Neuronal stem cell (in vitro differentiated cells): ENCODE data around the gene IL10RB.
A peak's percentile ranks its signal among the peaks of the same experiment; 100 is the strongest.
"Not testable (repeated sequence)": the region's sequence is repeated elsewhere in the genome, so short reads cannot be mapped to it uniquely, and the experiment has no call there.

ENCODE experiments used
- DNase-seq: peaks from one replicate; pipeline ENCODE4 v3.0.0-alpha.2; 2013; ENCODE audit warnings: low spot score
- H2AFZ ChIP-seq: one replicate; pipeline ENCODE4 v1.6.1; 2013; ENCODE audit warnings: mild to moderate bottlenecking, low read length, inconsistent platforms
- H2AK5ac ChIP-seq: 2 replicates; pipeline ENCODE4 v1.6.1; 2013; ENCODE audit warnings: low read depth, mild to moderate bottlenecking, inconsistent platforms, low read length, moderate library complexity, mixed read lengths
- H2BK120ac ChIP-seq: 2 replicates; pipeline ENCODE4 v1.6.1; 2013; ENCODE audit warnings: low read depth, mild to moderate bottlenecking, inconsistent platforms, low read length, moderate library complexity, mixed read lengths
- H2BK12ac ChIP-seq: one replicate; pipeline ENCODE4 v1.6.1; 2013; ENCODE audit warnings: low read length, inconsistent platforms
- H2BK15ac ChIP-seq: 2 replicates; pipeline ENCODE4 v1.6.1; 2013; ENCODE audit warnings: mild to moderate bottlenecking, low read length, inconsistent platforms, mixed read lengths
- H2BK5ac ChIP-seq: one replicate; pipeline ENCODE4 v1.6.1; 2013; ENCODE audit warnings: inconsistent platforms, mild to moderate bottlenecking, low read length, moderate library complexity
- H3K14ac ChIP-seq: one replicate; pipeline ENCODE4 v1.6.1; 2013; ENCODE audit warnings: low read length, inconsistent platforms
- H3K18ac ChIP-seq: 2 replicates; pipeline ENCODE4 v1.6.1; 2013; ENCODE audit warnings: low read length, inconsistent platforms
- H3K23ac ChIP-seq: 2 replicates; pipeline ENCODE4 v1.6.1; 2013; ENCODE audit warnings: low read depth, mild to moderate bottlenecking, mixed read lengths, low read length, inconsistent platforms; ENCODE audit not compliant: poor library complexity
- H3K27ac ChIP-seq: replicated peaks from 3 replicates; pipeline ENCODE4 v1.5.1; 2013; ENCODE audit warnings: low read length, inconsistent platforms
- H3K27me3 ChIP-seq, 3 experiments: 2 replicates each; pipeline ENCODE4 v1.6.1; 2013; ENCODE audit warnings: low read length in 3 of 3, mild to moderate bottlenecking in 2 of 3, inconsistent platforms in 1 of 3, low read depth in 1 of 3, mixed read lengths in 1 of 3, moderate library complexity in 1 of 3; ENCODE audit not compliant: control insufficient read depth in 3 of 3, insufficient read depth in 3 of 3
- H3K36me3 ChIP-seq, 2 donors: replicated peaks in 1 of 2; 2 replicates each; pipeline ENCODE4 v1.6.1; 2013; ENCODE audit warnings: low read length in 2 of 2; ENCODE audit not compliant: control insufficient read depth in 2 of 2, insufficient read depth in 2 of 2
- H3K4ac ChIP-seq: 2 replicates; pipeline ENCODE4 v1.6.1; 2013; ENCODE audit warnings: inconsistent platforms, mild to moderate bottlenecking, low read length, moderate library complexity
- H3K4me1 ChIP-seq, 2 donors: 1 replicate in 1 of 2; 2 replicates in 1 of 2; pipeline ENCODE4 v1.6.1; 2013; ENCODE audit warnings: low read length in 2 of 2, low read depth in 1 of 2; ENCODE audit not compliant: control insufficient read depth in 2 of 2, insufficient read depth in 1 of 2
- H3K4me2 ChIP-seq: one replicate; pipeline ENCODE4 v1.6.1; 2013; ENCODE audit warnings: mild to moderate bottlenecking, low read length, inconsistent platforms; ENCODE audit not compliant: insufficient read depth, poor library complexity, severe bottlenecking
- H3K4me3 ChIP-seq, 2 donors: 2 replicates each; pipeline ENCODE4 v1.5.1; 2013; ENCODE audit warnings: low read length in 2 of 2, mild to moderate bottlenecking in 2 of 2, inconsistent platforms in 1 of 2, moderate library complexity in 1 of 2
- H3K79me1 ChIP-seq: one replicate; pipeline ENCODE4 v1.6.1; 2013; ENCODE audit warnings: low read depth, mild to moderate bottlenecking, inconsistent platforms, low read length, moderate library complexity
- H3K9ac ChIP-seq: one replicate; pipeline ENCODE4 v1.6.1; 2013; ENCODE audit warnings: mild to moderate bottlenecking, low read depth, low read length, inconsistent platforms; ENCODE audit not compliant: poor library complexity
- H3K9me3 ChIP-seq, 2 donors: replicated peaks in 1 of 2; 2 replicates each; pipeline versions ENCODE3 to v1.6.1; 2013; ENCODE audit warnings: low read length in 2 of 2, mild to moderate bottlenecking in 2 of 2, inconsistent platforms in 1 of 2, low read depth in 1 of 2, mixed read lengths in 1 of 2, moderate library complexity in 1 of 2; ENCODE audit not compliant: control insufficient read depth in 2 of 2, insufficient read depth in 1 of 2
- H4K8ac ChIP-seq: one replicate; pipeline ENCODE4 v1.6.1; 2013; ENCODE audit warnings: low read depth, mild to moderate bottlenecking, inconsistent platforms, low read length, moderate library complexity
- H4K91ac ChIP-seq: one replicate; pipeline ENCODE4 v1.6.1; 2013; ENCODE audit warnings: low read length, low read depth, mild to moderate bottlenecking, inconsistent platforms; ENCODE audit not compliant: poor library complexity
- WGBS, 2 donors: extraction: QIAGEN DNeasy Blood & Tissue Kit; methylation state at CpG; one replicate each; pipeline ENCODE4 v1.1.7; 2013; ENCODE audit warnings: missing lambda C conversion rate in 2 of 2, mixed read lengths in 1 of 2; ENCODE audit not compliant: insufficient read length in 2 of 2, insufficient replicate concordance in 1 of 2; ENCODE audit errors: extremely low coverage in 2 of 2; 5-methylcytosine and 5-hydroxymethylcytosine counted together

The IL10RB gene

GRCh38 chr21:33225376-33225775 is 40.8 kb upstream of the IL10RB start:
- not testable (repeated sequence) for H2BK12ac ChIP-seq, DNase-seq, H3K4me1 ChIP-seq, H3K4me2 ChIP-seq, H2AFZ ChIP-seq, H3K4me3 ChIP-seq, H3K79me1 ChIP-seq, H4K91ac ChIP-seq, H2BK120ac ChIP-seq, H3K9ac ChIP-seq, H3K27ac ChIP-seq, H2AK5ac ChIP-seq, H4K8ac ChIP-seq, H3K23ac ChIP-seq, H2BK15ac ChIP-seq, H3K9me3 ChIP-seq, H3K14ac ChIP-seq, H3K4ac ChIP-seq, H2BK5ac ChIP-seq, H3K36me3 ChIP-seq, H3K18ac ChIP-seq
- peaks cover 0 to 11% (median 2%) of the 10 kb centered on the region in 3 experiments for H3K27me3 ChIP-seq
- WGBS, 2 donors, result no CpG with 5 or more reads among the region's 3 CpGs

GRCh38 chr21:33228455-33228854 is 37.7 kb upstream of the IL10RB start:
- no peak overlapping the region for H4K91ac ChIP-seq
- H2BK5ac ChIP-seq, result no peak overlapping the region
- H3K9ac ChIP-seq, result no peak overlapping the region
- DNase-seq, result no peak
- H3K4me3 ChIP-seq, result no peak overlapping the region
- no peak overlapping the region for H3K18ac ChIP-seq
- H3K4ac ChIP-seq, result no peak overlapping the region
- no peak overlapping the region for H2BK15ac ChIP-seq
- no peak overlapping the region for H3K4me2 ChIP-seq
- no peak overlapping the region for H2BK120ac ChIP-seq
- H2BK12ac ChIP-seq, result no peak overlapping the region
- H3K27me3 ChIP-seq, result peaks cover 0 to 11% (median 2%) of the 10 kb centered on the region in 3 experiments
- no peak overlapping the region for H3K14ac ChIP-seq
- no peak overlapping the region for H2AK5ac ChIP-seq
- peaks cover 0 to 4% of the 10 kb centered on the region in 2 donors for H3K36me3 ChIP-seq
- H4K8ac ChIP-seq, result no peak overlapping the region
- WGBS, 2 donors, result no CpG with 5 or more reads among the region's 3 CpGs
- peaks cover 4% of the 10 kb centered on the region for H3K79me1 ChIP-seq
- peaks cover 2 to 5% of the 10 kb centered on the region in 2 donors for H3K4me1 ChIP-seq
- H3K27ac ChIP-seq, result no peak overlapping the region
- no peak overlapping the region for H2AFZ ChIP-seq
- H3K23ac ChIP-seq, result no peak overlapping the region
- no peaks in the 10 kb centered on the region for H3K9me3 ChIP-seq

- Histone ChIP-seq H2BK15ac (no peak overlapping the region), H3K23ac (no peak overlapping the region), H2BK12ac (no peak overlapping the region), H3K4ac (no peak overlapping the region), H2BK5ac (no peak overlapping the region), H3K4me3 (peak overlapping the region; percentile 70 to 84), H2BK120ac (no peak overlapping the region), H4K8ac (no peak overlapping the region), H3K14ac (no peak overlapping the region), H2AK5ac (no peak overlapping the region), H3K79me1 (peaks cover 4% of the 10 kb centered on the region), H4K91ac (no peak overlapping the region), H3K27ac (no peak overlapping the region), H3K36me3 (peaks cover 0 to 4% of the 10 kb centered on the region in 2 donors), H3K4me2 (peak overlapping the region; percentile 60), H2AFZ (peak overlapping the region; percentile 99), H3K9me3 (no peaks in the 10 kb centered on the region), H3K27me3 (peaks cover 0 to 11% (median 2%) of the 10 kb centered on the region in 3 experiments), H3K9ac (no peak overlapping the region), H3K18ac (no peak overlapping the region), H3K4me1 (peaks cover 2 to 5% of the 10 kb centered on the region in 2 donors)
- DNase-seq, result no peak
- WGBS, 2 donors, result no CpG with 5 or more reads among the region's 18 CpGs
These were observed 36.9 kb upstream of the IL10RB start for GRCh38 chr21:33229099-33229783.

- Histone ChIP-seq H3K79me1 (peaks cover 4% of the 10 kb centered on the region), H2BK12ac (no peak within 1 kb of the TSS), H4K8ac (peak within 1 kb of the TSS; percentile 23), H3K4me3 (peak within 1 kb of the TSS; percentile 84 to 100), H4K91ac (no peak within 1 kb of the TSS), H3K4me2 (peak within 1 kb of the TSS; percentile 72), H3K9me3 (no peaks in the 10 kb centered on the region), H2AK5ac (peak within 1 kb of the TSS; percentile 15), H3K14ac (peak within 1 kb of the TSS; percentile 59), H3K4me1 (peaks cover 2 to 5% of the 10 kb centered on the region in 2 donors), H3K27me3 (peaks cover 0 to 11% (median 2%) of the 10 kb centered on the region in 3 experiments), H3K4ac (no peak within 1 kb of the TSS), H3K9ac (peak within 1 kb of the TSS; percentile 90), H2BK5ac (peak within 1 kb of the TSS; percentile 85), H3K36me3 (peaks cover 0 to 7% of the 10 kb centered on the region in 2 donors), H2BK15ac (peak within 1 kb of the TSS; percentile 88), H2AFZ (peak within 1 kb of the TSS; percentile 99), H2BK120ac (no peak within 1 kb of the TSS), H3K23ac (peak within 1 kb of the TSS; percentile 94), H3K27ac (peak within 1 kb of the TSS; percentile 89), H3K18ac (peak within 1 kb of the TSS; percentile 98)
- WGBS, 2 donors, result no CpG with 5 or more reads among the region's 95 CpGs
- peak; percentile 76 for DNase-seq
These were observed 36.2 kb upstream of the IL10RB start, which contains the start of gene IFNAR2 for GRCh38 chr21:33229784-33230544. IFNAR2 (plus strand) TSS chr21:33229938; CDS start chr21:33241923, 11,985 bp downstream.
